Measurements from ENCODE around the gene ABCE1.

GRCh38 chr4:145161549-145161948 lies 63.4 kb downstream of the ABCE1 start:
- TF ChIP-seq NR2C2 (IDR thresholded peaks at IDR 0.05; ENCODE audit: borderline replicate concordance, control insufficient read depth, insufficient read length, low read depth) (no peak), HDGF (IDR thresholded peaks at IDR 0.05) (no peak)

Data from GM12878 (cell line).